Left ventricle myocardium inferior (tissue), 1 donor: ENCODE measurements around the gene EDARADD. TPM values are rescaled to one million over a fixed set of nuclear protein-coding genes. Genes with fewer than 3 reads are reported as not detected.
A peak's percentile ranks its signal among the peaks of the same experiment; 100 is the strongest.

Experiments
- DNase-seq: peaks from one replicate; pipeline ENCODE4 v3.0.0-alpha.2; 2020
- H3K27ac ChIP-seq: fragments of 200-600 bp; replicated peaks from 2 replicates; pipeline ENCODE4 v1.8.0; 2021
- H3K27me3 ChIP-seq: fragments of 200-600 bp; 2 replicates; pipeline ENCODE4 v1.8.0; 2021; ENCODE audit warnings: low read depth
- H3K36me3 ChIP-seq: fragments of 200-600 bp; 2 replicates; pipeline ENCODE4 v1.8.0; 2021
- H3K4me1 ChIP-seq: fragments of 200-600 bp; 2 replicates; pipeline ENCODE4 v1.8.0; 2021
- H3K4me3 ChIP-seq: fragments of 200-600 bp; 2 replicates; pipeline ENCODE4 v1.8.0; 2021; ENCODE audit warnings: mild to moderate bottlenecking, moderate library complexity
- H3K9me3 ChIP-seq: fragments of 200-600 bp; replicated peaks from 2 replicates; pipeline ENCODE4 v1.8.0; 2021
- CTCF ChIP-seq: fragments of 200-600 bp; IDR thresholded peaks from 2 replicates; pipeline ENCODE4 v1.8.0; 2021; ENCODE audit warnings: antibody characterized with exemption, mild to moderate bottlenecking, borderline replicate concordance
- intact Hi-C: fragments of 100-400 bp; cut with micrococcal nuclease; formaldehyde crosslinking; loops from one replicate; pipeline ENCODE4 v1.11.0; 2022
- total RNA-seq: library from RNA; stranded (reverse); fragmentation: NEBNext Ultra II Directional; extraction: Animal tissue kit (Norgen Biotek cat#: 25700); gene quantifications from one replicate; pipeline ENCODE4 v1.2.1, GENCODE V29; 2021
- donor health status: DM: no; HTN: yes; CAD: no; lungs with severe emphysema.

Gene EDARADD
- total RNA-seq, 1 donor from 2014 or later = 1.4 TPM

- TF ChIP-seq CTCF = no peak
- Histone ChIP-seq H3K4me3 (no peak overlapping the region), H3K27ac (no peak overlapping the region), H3K4me1 (peaks cover 24% of the 10 kb centered on the region), H3K9me3 (peaks cover 15% of the 10 kb centered on the region), H3K27me3 (no peaks in the 10 kb centered on the region), H3K36me3 (no peaks in the 10 kb centered on the region)
- intact Hi-C loops = no loop called here
- DNase-seq = no peak
Observed at GRCh38 chr1:236353813-236354212, 40.3 kb upstream of the EDARADD start.

- no peak for DNase-seq
- Histone ChIP-seq H3K9me3 (peaks cover 20% of the 10 kb centered on the region), H3K27ac (peak overlapping the region; percentile 8), H3K27me3 (no peaks in the 10 kb centered on the region), H3K36me3 (no peaks in the 10 kb centered on the region), H3K4me3 (no peak overlapping the region), H3K4me1 (peaks cover 24% of the 10 kb centered on the region)
- intact Hi-C loops = no loop called here
- no peak for TF ChIP-seq CTCF
Observed at GRCh38 chr1:236354330-236355147, 39.5 kb upstream of the EDARADD start.

GRCh38 chr1:236356141-236356540 is 37.9 kb upstream of the EDARADD start:
- no peak for TF ChIP-seq CTCF
- peaks cover 20% of the 10 kb centered on the region for H3K9me3 ChIP-seq
- H3K4me3 ChIP-seq = no peak overlapping the region
- no peaks in the 10 kb centered on the region for H3K36me3 ChIP-seq
- H3K4me1 ChIP-seq = peaks cover 24% of the 10 kb centered on the region
- no peak overlapping the region for H3K27ac ChIP-seq
- intact Hi-C loops = no loop called here
- H3K27me3 ChIP-seq = no peaks in the 10 kb centered on the region
- DNase-seq = no peak

- Histone ChIP-seq H3K27me3 (no peaks in the 10 kb centered on the region), H3K9me3 (peaks cover 19% of the 10 kb centered on the region), H3K4me1 (peaks cover 6% of the 10 kb centered on the region), H3K36me3 (no peaks in the 10 kb centered on the region), H3K27ac (no peak overlapping the region), H3K4me3 (no peak overlapping the region)
- intact Hi-C loops = no loop called here
- no peak for TF ChIP-seq CTCF
- DNase-seq = no peak
Observed at GRCh38 chr1:236361909-236362590, 32.0 kb upstream of the EDARADD start.

- Histone ChIP-seq H3K27me3 (no peaks in the 10 kb centered on the region), H3K4me3 (no peak overlapping the region), H3K4me1 (peaks cover 6% of the 10 kb centered on the region), H3K9me3 (peaks cover 10% of the 10 kb centered on the region), H3K27ac (no peak overlapping the region), H3K36me3 (no peaks in the 10 kb centered on the region)
- intact Hi-C loops = no loop called here
- no peak for TF ChIP-seq CTCF
- DNase-seq = no peak
Observed at GRCh38 chr1:236363237-236363636, 30.8 kb upstream of the EDARADD start.
